Erythroblast (primary cell): Measurements from ENCODE around the gene THRA.

ENCODE experiments used
- GATA1 ChIP-seq: IDR thresholded peaks from 2 replicates; pipeline ENCODE4 v1.6.1; 2011; ENCODE audit warnings: low read depth, mild to moderate bottlenecking, control low read depth, low read length, moderate library complexity
- POLR2A ChIP-seq: IDR thresholded peaks from 2 replicates; pipeline ENCODE4 v1.6.1; 2011; ENCODE audit warnings: mild to moderate bottlenecking, low read length

DNA sequence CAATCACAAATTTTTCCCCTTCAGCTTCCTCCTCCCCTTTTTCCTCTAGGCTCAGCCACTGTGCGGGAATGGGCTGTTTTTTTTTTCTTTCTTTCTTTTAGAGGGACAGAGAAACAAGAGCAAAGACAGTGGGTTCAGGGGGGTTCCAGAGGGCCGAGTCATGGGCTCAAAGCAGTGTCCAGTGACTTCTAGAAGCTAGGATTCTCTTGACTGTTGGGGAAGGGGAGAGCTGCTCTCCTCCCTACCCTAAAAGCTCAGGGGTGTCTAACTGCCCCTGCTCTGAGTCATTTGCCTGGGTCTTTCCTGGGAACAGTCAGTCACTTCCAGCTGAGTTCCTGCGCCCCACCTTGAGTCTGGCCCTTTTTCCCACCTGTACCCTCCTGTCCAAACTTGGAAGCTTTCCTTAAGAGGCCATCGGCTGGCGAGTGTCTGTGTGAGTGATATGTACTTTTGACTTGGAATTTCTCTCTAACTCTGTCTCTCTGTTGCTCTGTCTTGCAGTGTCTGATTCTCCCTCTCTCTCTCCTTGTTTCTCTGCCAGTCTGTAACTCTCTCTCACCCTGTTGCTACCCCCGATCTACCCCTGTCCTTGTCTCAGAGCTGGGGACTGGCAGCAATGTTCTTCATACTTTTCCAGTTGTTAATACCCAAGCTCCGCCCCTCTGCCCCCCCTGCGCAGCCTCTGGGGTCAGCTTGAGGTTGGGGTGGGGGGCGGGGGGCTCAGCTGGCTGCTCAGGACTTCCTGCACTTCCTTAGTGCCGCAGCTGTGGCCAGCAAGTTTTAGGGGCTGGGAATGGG lies 2.4 kb downstream of the THRA start:
- no peak for TF ChIP-seq POLR2A
- TF ChIP-seq GATA1 = no peak
